H9 (cell line): ENCODE results near the gene RFX8. TPM values are rescaled to one million over a fixed set of nuclear protein-coding genes. Genes with fewer than 3 reads are reported as not detected.

Experiments
- DNase-seq: peaks from one replicate; pipeline ENCODE4 v3.0.0-alpha.2; 2017
- H2AFZ ChIP-seq: one replicate; pipeline ENCODE4 v1.6.1; 2013; ENCODE audit warnings: mild to moderate bottlenecking, low read length, control low read depth, moderate library complexity
- H2AK5ac ChIP-seq: 2 replicates; pipeline ENCODE4 v1.6.1; 2013; ENCODE audit warnings: low read length, control low read depth, mixed read lengths; ENCODE audit not compliant: insufficient read length
- H2BK120ac ChIP-seq: one replicate; pipeline ENCODE4 v1.6.1; 2013; ENCODE audit warnings: low read depth, mild to moderate bottlenecking, low read length, control low read depth, inconsistent platforms; ENCODE audit not compliant: poor library complexity, severe bottlenecking
- H2BK12ac ChIP-seq: 2 replicates; pipeline ENCODE4 v1.6.1; 2013; ENCODE audit warnings: low read length, control low read depth, mixed read lengths, low read depth; ENCODE audit not compliant: insufficient read length
- H2BK15ac ChIP-seq: 2 replicates; pipeline ENCODE4 v1.6.1; 2013; ENCODE audit warnings: low read depth, low read length, control low read depth
- H2BK20ac ChIP-seq: one replicate; pipeline ENCODE4 v1.6.1; 2013; ENCODE audit warnings: low read depth, mild to moderate bottlenecking, low read length, control low read depth, inconsistent platforms; ENCODE audit not compliant: poor library complexity, severe bottlenecking
- H2BK5ac ChIP-seq: 2 replicates; pipeline ENCODE4 v1.6.1; 2013; ENCODE audit warnings: low read length, control low read depth, mixed read lengths; ENCODE audit not compliant: insufficient read length
- H3K14ac ChIP-seq: 2 replicates; pipeline ENCODE4 v1.6.1; 2013; ENCODE audit warnings: low read length, control low read depth; ENCODE audit not compliant: insufficient read depth
- H3K18ac ChIP-seq: 2 replicates; pipeline ENCODE4 v1.6.1; 2013; ENCODE audit warnings: low read depth, mild to moderate bottlenecking, mixed read lengths, low read length, control low read depth; ENCODE audit not compliant: insufficient read length
- H3K23ac ChIP-seq: 2 replicates; pipeline ENCODE4 v1.6.1; 2013; ENCODE audit warnings: low read length, control low read depth, mixed read lengths, low read depth; ENCODE audit not compliant: insufficient read length
- H3K23me2 ChIP-seq: 2 replicates; pipeline ENCODE4 v1.6.1; 2013; ENCODE audit warnings: low read depth, mild to moderate bottlenecking, mixed read lengths, low read length, control low read depth; ENCODE audit not compliant: insufficient read length, poor library complexity, severe bottlenecking
- H3K27ac ChIP-seq: 2 replicates; pipeline ENCODE4 v1.5.1; 2013; ENCODE audit warnings: low read length, control low read depth, mixed read lengths, low read depth; ENCODE audit not compliant: insufficient read length
- H3K27me3 ChIP-seq: 2 replicates; pipeline ENCODE4 v1.6.1; 2013; ENCODE audit warnings: low read length, control low read depth, inconsistent platforms; ENCODE audit not compliant: insufficient read depth
- H3K4ac ChIP-seq: 2 replicates; pipeline ENCODE4 v1.6.1; 2013; ENCODE audit warnings: low read depth, mild to moderate bottlenecking, control low read depth, inconsistent platforms, low read length, moderate library complexity
- H3K4me1 ChIP-seq: 2 replicates; pipeline ENCODE4 v1.6.1; 2013; ENCODE audit warnings: low read length, control low read depth, inconsistent platforms; ENCODE audit not compliant: insufficient read depth
- H3K4me2 ChIP-seq: 2 replicates; pipeline ENCODE4 v1.6.1; 2013; ENCODE audit warnings: low read length, control low read depth, mixed read lengths; ENCODE audit not compliant: insufficient read length, insufficient read depth
- H3K56ac ChIP-seq: 2 replicates; pipeline ENCODE4 v1.6.1; 2013; ENCODE audit warnings: low read depth, mild to moderate bottlenecking, mixed read lengths, low read length, control low read depth; ENCODE audit not compliant: insufficient read length
- H3K79me1 ChIP-seq: 2 replicates; pipeline ENCODE4 v1.6.1; 2013; ENCODE audit warnings: low read depth, mild to moderate bottlenecking, moderate library complexity, low read length, control low read depth, inconsistent platforms; ENCODE audit not compliant: insufficient read depth, poor library complexity, severe bottlenecking
- H3K79me2 ChIP-seq: 2 replicates; pipeline ENCODE4 v1.6.1; 2013; ENCODE audit warnings: low read length, control low read depth, inconsistent platforms; ENCODE audit not compliant: insufficient read depth
- H3K9ac ChIP-seq: 2 replicates; pipeline ENCODE4 v1.6.1; 2013; ENCODE audit warnings: low read length, control low read depth, mixed read lengths; ENCODE audit not compliant: insufficient read length; ENCODE audit errors: extremely low read depth
- H3K9me3 ChIP-seq: one replicate; pipeline ENCODE4 v1.6.1; 2013; ENCODE audit warnings: low read depth, low read length, inconsistent platforms; ENCODE audit not compliant: control insufficient read depth
- H3T11ph ChIP-seq: one replicate; pipeline ENCODE4 v1.6.1; 2013; ENCODE audit warnings: mild to moderate bottlenecking, low read length, control low read depth, inconsistent platforms
- H4K20me1 ChIP-seq: one replicate; pipeline ENCODE4 v1.6.1; 2013; ENCODE audit not compliant: control insufficient read depth, insufficient read length, insufficient read depth
- H4K5ac ChIP-seq: 2 replicates; pipeline ENCODE4 v1.6.1; 2013; ENCODE audit warnings: low read depth, mild to moderate bottlenecking, mixed read lengths, low read length, control low read depth; ENCODE audit not compliant: insufficient read length
- H4K8ac ChIP-seq: replicated peaks from 2 replicates; pipeline ENCODE4 v1.6.1; 2013; ENCODE audit warnings: low read length, control low read depth, mixed read lengths, low read depth; ENCODE audit not compliant: insufficient read length
- H4K91ac ChIP-seq: 2 replicates; pipeline ENCODE4 v1.6.1; 2013; ENCODE audit warnings: low read depth, mild to moderate bottlenecking, moderate library complexity, mixed read lengths, low read length, control low read depth; ENCODE audit not compliant: insufficient read length
- H3K27ac Mint-ChIP-seq, 3 experiments: 2 replicates in 2 of 3; 3 replicates in 1 of 3; pipeline ENCODE4 v1.8.0; 2020 to 2021; ENCODE audit warnings: mixed read lengths in 3 of 3, mild to moderate bottlenecking in 1 of 3, moderate library complexity in 1 of 3
- H3K27me3 Mint-ChIP-seq: 2 replicates; pipeline ENCODE4 v1.8.0; 2021; ENCODE audit warnings: low read depth, mild to moderate bottlenecking, moderate library complexity, mixed read lengths
- H3K36me3 Mint-ChIP-seq, 3 experiments: 2 replicates in 2 of 3; 3 replicates in 1 of 3; pipeline ENCODE4 v1.8.0; 2020 to 2021; ENCODE audit warnings: low read depth in 3 of 3, mixed read lengths in 3 of 3; ENCODE audit not compliant: insufficient read depth in 1 of 3
- H3K4me1 Mint-ChIP-seq, 2 experiments: 2 replicates each; pipeline ENCODE4 v1.8.0; 2020; ENCODE audit warnings: mixed read lengths in 2 of 2
- H3K4me3 Mint-ChIP-seq, 2 experiments: 2 replicates in 1 of 2; 3 replicates in 1 of 2; pipeline ENCODE4 v1.8.0; 2020 to 2021; ENCODE audit warnings: mild to moderate bottlenecking in 2 of 2, mixed read lengths in 2 of 2, moderate library complexity in 1 of 2
- H3K9me3 Mint-ChIP-seq, 2 experiments: 2 replicates in 1 of 2; 3 replicates in 1 of 2; pipeline ENCODE4 v1.8.0; 2020; ENCODE audit warnings: mild to moderate bottlenecking in 2 of 2, mixed read lengths in 2 of 2, moderate library complexity in 1 of 2
- CTCF ChIP-seq: fragments of 200-600 bp; sonication (generic); conservative IDR thresholded peaks from 3 replicates; pipeline ENCODE4 v1.8.0; 2021; ENCODE audit warnings: antibody characterized with exemption, mild to moderate bottlenecking
- WGBS: extraction: QIAGEN DNeasy Blood & Tissue Kit; methylation state at CpG from one replicate; pipeline ENCODE4 v1.1.7; 2013; ENCODE audit warnings: missing lambda C conversion rate, low lambda C conversion rate, mixed read lengths; ENCODE audit not compliant: insufficient read length; ENCODE audit errors: extremely low coverage; 5-methylcytosine and 5-hydroxymethylcytosine counted together
- total RNA-seq: library from RNA; stranded (reverse); gene quantifications from 2 replicates; pipeline ENCODE4 v1.2.1, GENCODE V29; 2021

RFX8 gene
- total RNA-seq, 1 experiment from 2014 or later: 0.22 TPM

GRCh38 chr2:101356521-101356920 lies 118.4 kb downstream of the RFX8 start:
- H4K5ac ChIP-seq: no peak overlapping the region
- H4K20me1 ChIP-seq: no peaks in the 10 kb centered on the region
- no peak overlapping the region for H3K4me2 ChIP-seq
- H3K9ac ChIP-seq: no peak overlapping the region
- no peak for DNase-seq
- no CpG with 5 or more reads among the region's 2 CpGs for WGBS
- H3K4me1 ChIP-seq: peaks cover 3% of the 10 kb centered on the region; the same call in 1 of the 2 replicates
- H2AK5ac ChIP-seq: no peak overlapping the region
- H3K23me2 ChIP-seq: no peaks in the 10 kb centered on the region
- H2AFZ ChIP-seq: no peak overlapping the region
- H3K27ac ChIP-seq: no peak overlapping the region
- H3K9me3 ChIP-seq: no peaks in the 10 kb centered on the region
- H3K14ac ChIP-seq: no peak overlapping the region
- no peak for TF ChIP-seq CTCF
- no peaks in the 10 kb centered on the region for H3K79me2 ChIP-seq
- no peak overlapping the region for H2BK15ac ChIP-seq
- H3K23ac ChIP-seq: no peak overlapping the region
- Mint-ChIP-seq H3K36me3 (no peaks in the 10 kb centered on the region), H3K4me1 (peaks cover 24 to 32% of the 10 kb centered on the region in 2 experiments), H3K27ac (no peak overlapping the region), H3K9me3 (no peaks in the 10 kb centered on the region), H3K4me3 (no peak overlapping the region), H3K27me3 (peaks cover 3% of the 10 kb centered on the region; the same call in 1 of the 2 replicates)
- no peak overlapping the region for H2BK5ac ChIP-seq
- H2BK20ac ChIP-seq: no peak overlapping the region
- H2BK12ac ChIP-seq: no peak overlapping the region
- no peak overlapping the region for H3K4ac ChIP-seq
- no peaks in the 10 kb centered on the region for H3K27me3 ChIP-seq
- no peak overlapping the region for H3K56ac ChIP-seq
- H4K91ac ChIP-seq: no peak overlapping the region
- no peak overlapping the region for H4K8ac ChIP-seq
- H3K79me1 ChIP-seq: no peaks in the 10 kb centered on the region
- no peak overlapping the region for H3K18ac ChIP-seq
- H2BK120ac ChIP-seq: no peak overlapping the region
- no peak overlapping the region for H3T11ph ChIP-seq
